Breast epithelium (tissue), 4 donors: ENCODE data around the gene TMCC1. TPM values are rescaled to one million over a fixed set of nuclear protein-coding genes. Genes with fewer than 3 reads are reported as not detected.
"Not testable (repeated sequence)": the region's sequence is repeated elsewhere in the genome, so short reads cannot be mapped to it uniquely, and the experiment has no call there.

Source experiments
- DNase-seq, 2 donors: peaks; one replicate each; pipeline ENCODE4 v3.0.0-alpha.2; 2019; ENCODE audit warnings: low spot score in 2 of 2
- H3K27ac ChIP-seq, 2 donors: fragments of 200-600 bp; sonication (generic) in 1 of 2; one replicate each; pipeline ENCODE4 v1.5.1; 2016 to 2019; ENCODE audit warnings: mild to moderate bottlenecking in 1 of 2
- H3K27me3 ChIP-seq, 2 donors: fragments of 200-600 bp; sonication (generic) in 1 of 2; one replicate each; pipeline versions ENCODE4 v1.5.1 to v1.6.0; 2017 to 2019; ENCODE audit warnings: control low read depth in 1 of 2, mild to moderate bottlenecking in 1 of 2
- H3K36me3 ChIP-seq: fragments of 200-600 bp; one replicate; pipeline ENCODE4 v1.5.1; 2019
- H3K4me1 ChIP-seq, 2 donors: fragments of 200-600 bp; sonication (generic); one replicate each; pipeline ENCODE4 v1.5.1; 2016 to 2019; ENCODE audit warnings: control low read depth in 1 of 2
- H3K4me3 ChIP-seq, 3 donors: fragments of 200-600 bp; sonication (generic); 1 replicate in 2 of 3; 2 replicates in 1 of 3; pipeline ENCODE4 v1.5.1; 2016 to 2019; ENCODE audit warnings: mild to moderate bottlenecking in 3 of 3, moderate library complexity in 2 of 3
- H3K9me3 ChIP-seq, 2 donors: fragments of 200-600 bp; sonication (generic) in 1 of 2; one replicate each; pipeline ENCODE4 v1.5.1; 2016 to 2019; ENCODE audit warnings: control low read depth in 1 of 2
- POLR2A ChIP-seq: fragments of 450-650 bp; IDR thresholded peaks from one replicate; pipeline ENCODE4 v1.6.1; 2016; ENCODE audit warnings: antibody characterized with exemption, mild to moderate bottlenecking, moderate library complexity
- POLR2AphosphoS5 ChIP-seq, 3 donors: sonication (generic); formaldehyde crosslinking; IDR thresholded peaks; one replicate each; pipeline ENCODE4 v1.6.1; 2017; ENCODE audit warnings: antibody characterized with exemption in 3 of 3
- intact Hi-C: fragments of 100-400 bp; cut with DNase I; formaldehyde crosslinking; loops from one replicate; pipeline ENCODE4 v1.15.1; 2023; ENCODE audit warnings: low total_unique reads
- total RNA-seq, 3 donors: library from RNA; depleted of rRNA; stranded (reverse); fragments of >200 nt; gene quantifications; one replicate each; pipeline ENCODE4 v1.1.0, GENCODE V29; 2016
- TF ChIP-seq, protein P1 (sequence below), 3 donors: fragments of 450-650 bp; IDR thresholded peaks; one replicate each; pipeline ENCODE4 v1.5.1; 2016 to 2017; ENCODE audit warnings: antibody characterized with exemption in 3 of 3, mild to moderate bottlenecking in 3 of 3, moderate library complexity in 3 of 3

The TMCC1 gene
- total RNA-seq, 3 donors from 2014 or later: 29.4 to 48.1 (median 29.8) TPM

DNA sequence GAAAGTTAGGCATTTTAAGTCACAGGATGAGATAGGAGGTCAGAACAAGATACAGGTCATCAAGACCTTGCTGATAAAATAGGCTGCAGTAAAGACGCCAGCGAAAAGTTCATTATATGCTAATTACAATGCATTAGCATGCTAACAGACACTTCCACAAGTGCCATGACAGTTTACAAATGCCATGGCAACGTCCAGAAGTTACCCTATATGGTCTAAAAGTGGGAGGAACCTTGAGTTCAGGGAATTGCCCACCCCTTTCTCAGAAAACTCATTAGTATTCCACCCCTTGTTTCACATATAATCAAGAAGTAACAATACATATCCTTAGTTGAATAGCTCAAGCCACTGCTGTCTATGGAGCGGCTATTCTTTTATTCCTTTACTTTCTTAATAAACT, 194.3 kb downstream of the TMCC1 start:
- Histone ChIP-seq H3K4me1 (no peaks in the 10 kb centered on the region), H3K27me3 (no peaks in the 10 kb centered on the region), H3K9me3 (no peaks in the 10 kb centered on the region), H3K4me3 (no peak overlapping the region), H3K27ac (no peak overlapping the region), H3K36me3 (no peaks in the 10 kb centered on the region)
- intact Hi-C loops: no loop called here
- DNase-seq: no peak
- no peak for TF ChIP-seq POLR2AphosphoS5 (IDR thresholded peaks at IDR 0.05)
- TF ChIP-seq, protein P1, sequence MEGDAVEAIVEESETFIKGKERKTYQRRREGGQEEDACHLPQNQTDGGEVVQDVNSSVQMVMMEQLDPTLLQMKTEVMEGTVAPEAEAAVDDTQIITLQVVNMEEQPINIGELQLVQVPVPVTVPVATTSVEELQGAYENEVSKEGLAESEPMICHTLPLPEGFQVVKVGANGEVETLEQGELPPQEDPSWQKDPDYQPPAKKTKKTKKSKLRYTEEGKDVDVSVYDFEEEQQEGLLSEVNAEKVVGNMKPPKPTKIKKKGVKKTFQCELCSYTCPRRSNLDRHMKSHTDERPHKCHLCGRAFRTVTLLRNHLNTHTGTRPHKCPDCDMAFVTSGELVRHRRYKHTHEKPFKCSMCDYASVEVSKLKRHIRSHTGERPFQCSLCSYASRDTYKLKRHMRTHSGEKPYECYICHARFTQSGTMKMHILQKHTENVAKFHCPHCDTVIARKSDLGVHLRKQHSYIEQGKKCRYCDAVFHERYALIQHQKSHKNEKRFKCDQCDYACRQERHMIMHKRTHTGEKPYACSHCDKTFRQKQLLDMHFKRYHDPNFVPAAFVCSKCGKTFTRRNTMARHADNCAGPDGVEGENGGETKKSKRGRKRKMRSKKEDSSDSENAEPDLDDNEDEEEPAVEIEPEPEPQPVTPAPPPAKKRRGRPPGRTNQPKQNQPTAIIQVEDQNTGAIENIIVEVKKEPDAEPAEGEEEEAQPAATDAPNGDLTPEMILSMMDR (IDR thresholded peaks at IDR 0.05): no peak
- no peak for TF ChIP-seq POLR2A

DNA sequence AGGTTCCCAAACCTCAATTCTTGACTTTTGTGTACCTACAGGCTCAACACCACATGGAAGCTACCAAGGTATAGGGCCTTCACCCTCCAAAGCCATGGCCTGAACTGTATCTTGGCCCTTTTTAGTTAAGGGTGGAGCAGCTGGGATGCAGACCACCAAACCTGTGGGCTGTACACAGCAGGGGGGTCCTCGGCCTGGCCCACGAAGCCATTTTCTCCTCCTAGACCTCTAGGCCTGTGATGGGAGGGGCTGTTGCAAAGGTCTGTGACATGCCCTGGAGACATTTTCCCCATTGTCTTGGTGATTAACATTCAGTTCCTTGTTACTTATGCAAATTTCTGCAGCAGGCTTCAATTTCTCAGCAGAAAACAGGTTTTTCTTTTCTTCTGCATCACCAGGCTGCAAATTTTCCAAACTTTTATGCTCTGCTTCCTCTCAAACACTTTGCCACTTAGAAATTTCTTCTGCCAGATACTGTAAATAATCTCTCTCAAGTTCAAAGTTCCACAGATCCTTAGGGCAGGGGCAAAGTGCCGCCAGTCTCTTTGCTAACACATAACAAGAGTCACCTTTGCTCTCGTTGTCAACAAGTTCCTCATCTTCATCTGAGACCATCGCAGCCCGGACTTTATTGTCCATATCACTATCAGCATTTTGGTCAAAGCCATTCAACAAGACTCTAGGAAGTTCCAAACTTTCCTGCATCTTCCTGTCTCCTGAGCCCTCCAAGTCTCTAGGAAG, 196.1 kb downstream of the TMCC1 start:
- H3K27me3 ChIP-seq: no peaks in the 10 kb centered on the region
- no peak overlapping the region for H3K4me3 ChIP-seq
- H3K9me3 ChIP-seq: no peaks in the 10 kb centered on the region
- no peaks in the 10 kb centered on the region for H3K36me3 ChIP-seq
- H3K4me1 ChIP-seq: no peaks in the 10 kb centered on the region
- no peak for TF ChIP-seq POLR2A
- no peak for TF ChIP-seq POLR2AphosphoS5 (IDR thresholded peaks at IDR 0.05)
- TF ChIP-seq, protein P1 (IDR thresholded peaks at IDR 0.05): no peak
- intact Hi-C loops: no loop called here
- DNase-seq: no peak
- no peak overlapping the region for H3K27ac ChIP-seq

DNA sequence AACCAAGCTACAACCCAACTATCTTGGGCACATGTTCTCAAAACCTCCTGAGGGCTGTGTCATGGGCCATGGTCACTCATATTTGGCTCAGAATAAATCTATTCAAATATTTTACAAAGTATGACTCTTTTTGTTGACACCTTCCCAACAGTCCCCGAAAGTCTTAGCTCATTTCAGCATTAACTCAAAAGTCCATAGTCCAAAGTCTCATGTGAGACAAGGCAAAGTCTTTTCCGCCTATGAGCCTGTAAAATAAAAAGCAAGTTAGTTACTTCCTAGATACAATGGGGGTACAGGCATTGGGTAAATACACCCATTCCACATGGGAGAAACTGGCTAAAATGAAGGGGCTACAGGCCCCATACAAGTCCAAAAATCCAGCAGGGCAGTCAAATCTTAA, 197.1 kb downstream of the TMCC1 start:
- H3K4me1 ChIP-seq, H3K27ac ChIP-seq, H3K9me3 ChIP-seq, H3K27me3 ChIP-seq, intact Hi-C loops, DNase-seq, H3K4me3 ChIP-seq, H3K36me3 ChIP-seq: not testable (repeated sequence)

DNA sequence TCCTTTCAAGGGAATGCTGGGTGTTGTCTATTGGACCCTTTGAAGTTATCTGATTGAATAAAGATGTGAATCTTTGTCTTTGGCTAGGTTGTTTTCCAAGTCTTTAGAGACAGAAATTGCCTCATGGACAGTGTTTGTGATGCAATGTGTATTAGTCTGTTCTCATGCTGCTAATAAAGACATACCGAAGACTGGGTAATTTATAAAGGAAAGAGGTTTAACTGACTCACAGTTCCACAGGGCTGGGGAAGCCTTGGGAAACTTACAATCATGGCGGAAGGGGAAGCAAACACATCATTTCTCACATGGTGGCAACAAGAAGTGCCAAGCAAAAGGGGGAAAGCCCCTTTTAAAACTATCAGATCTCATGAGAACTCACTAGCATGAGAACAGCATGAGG, 198.3 kb downstream of the TMCC1 start:
- no peak for DNase-seq
- Histone ChIP-seq H3K4me1 (peaks cover 0 to 3% of the 10 kb centered on the region in 2 donors), H3K9me3 (no peaks in the 10 kb centered on the region), H3K27ac (peak overlapping the region; percentile 15 to 75), H3K4me3 (no peak overlapping the region), H3K27me3 (no peaks in the 10 kb centered on the region), H3K36me3 (no peaks in the 10 kb centered on the region)
- TF ChIP-seq, protein P1 (IDR thresholded peaks at IDR 0.05): no peak
- TF ChIP-seq POLR2AphosphoS5 (IDR thresholded peaks at IDR 0.05): peak in 1 of 3 donors; percentile 49
- intact Hi-C loops: no loop called here

DNA sequence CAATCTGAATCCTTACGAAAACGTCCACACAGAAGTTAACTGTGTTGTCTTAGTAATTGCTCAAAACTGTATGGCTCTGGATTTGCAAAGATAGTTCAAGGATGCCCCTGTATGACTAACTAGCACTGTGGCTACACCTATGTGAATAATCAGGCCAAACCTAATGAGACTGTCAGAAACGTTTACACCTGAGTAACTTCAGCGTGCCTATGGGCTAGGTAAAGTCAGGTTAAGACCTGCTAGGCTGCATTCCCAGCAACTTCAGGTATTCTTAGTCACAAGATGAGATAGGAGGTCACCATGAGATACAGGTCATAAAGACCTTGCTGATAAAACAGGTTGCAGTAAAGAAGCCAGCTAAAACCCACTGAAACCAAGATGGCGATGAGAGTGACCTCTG, 199.3 kb downstream of the TMCC1 start:
- Histone ChIP-seq H3K27ac (no peak overlapping the region), H3K4me1 (peaks cover 0 to 3% of the 10 kb centered on the region in 2 donors), H3K27me3 (no peaks in the 10 kb centered on the region), H3K4me3 (no peak overlapping the region), H3K9me3 (no peaks in the 10 kb centered on the region), H3K36me3 (no peaks in the 10 kb centered on the region)
- TF ChIP-seq POLR2A (no peak), POLR2AphosphoS5 (IDR thresholded peaks at IDR 0.05) (no peak)
- TF ChIP-seq, protein P1 (IDR thresholded peaks at IDR 0.05): no peak
- DNase-seq: no peak
- intact Hi-C loops: no loop called here
